Stimulated activated CD8-positive, alpha-beta memory T cell treated with anti-CD3 and anti-CD28 coated beads, Interleukin-4, amount 100 ng/mL, for 4 hours (primary cell): ENCODE measurements around the gene LYRM7.
"Not testable (repeated sequence)": the region's sequence is repeated elsewhere in the genome, so short reads cannot be mapped to it uniquely, and the experiment has no call there.

ENCODE experiments used
- DNase-seq, 2 donors: peaks; one replicate each; pipeline ENCODE4 v3.0.0-alpha.2; 2020; ENCODE audit warnings: low read depth in 2 of 2, low spot score in 1 of 2

The LYRM7 gene

GRCh38 chr5:131171276-131171810 lies 599 bp downstream of the LYRM7 start:
- DNase-seq: no peak

- no peak for DNase-seq
Observed at GRCh38 chr5:131180407-131180806, 9.7 kb downstream of the LYRM7 start.

- no peak for DNase-seq
Observed at GRCh38 chr5:131182839-131183238, 12.1 kb downstream of the LYRM7 start.

GRCh38 chr5:131185523-131186104 lies 14.9 kb downstream of the LYRM7 start:
- DNase-seq: no peak

GRCh38 chr5:131186561-131187256 lies 16.0 kb downstream of the LYRM7 start:
- DNase-seq: no peak

GRCh38 chr5:131193106-131193505 lies 22.4 kb downstream of the LYRM7 start:
- DNase-seq: no peak

- not testable (repeated sequence) for DNase-seq
Observed at GRCh38 chr5:131193897-131194296, 23.2 kb downstream of the LYRM7 start.

- no peak for DNase-seq
Observed at GRCh38 chr5:131194725-131195124, 24.0 kb downstream of the LYRM7 start.

- DNase-seq: no peak
Observed at GRCh38 chr5:131195696-131196095, 25.0 kb downstream of the LYRM7 start.

GRCh38 chr5:131196331-131196730 lies 25.6 kb downstream of the LYRM7 start:
- DNase-seq: no peak

- no peak for DNase-seq
Observed at GRCh38 chr5:131198625-131199024, 27.9 kb downstream of the LYRM7 start.

- no peak for DNase-seq
Observed at GRCh38 chr5:131200560-131200959, 29.8 kb downstream of the LYRM7 start.

GRCh38 chr5:131204964-131205363 lies 34.2 kb downstream of the LYRM7 start:
- no peak for DNase-seq

- DNase-seq: no peak
Observed at GRCh38 chr5:131206061-131206460, 35.3 kb downstream of the LYRM7 start.

GRCh38 chr5:131206772-131207171 lies 36.0 kb downstream of the LYRM7 start:
- DNase-seq: no peak

- no peak for DNase-seq
Observed at GRCh38 chr5:131209175-131209505, 38.4 kb downstream of the LYRM7 start.

GRCh38 chr5:131209506-131210150 lies 38.9 kb downstream of the LYRM7 start:
- peak; percentile 7 to 20 for DNase-seq

- DNase-seq: no peak
Observed at GRCh38 chr5:131210151-131210510, 39.4 kb downstream of the LYRM7 start.

- DNase-seq: no peak
Observed at GRCh38 chr5:131211669-131212068, 40.9 kb downstream of the LYRM7 start.

- no peak for DNase-seq
Observed at GRCh38 chr5:131212471-131213021, 41.8 kb downstream of the LYRM7 start.

GRCh38 chr5:131214609-131215227 lies 44.0 kb downstream of the LYRM7 start:
- DNase-seq: no peak

GRCh38 chr5:131217791-131218190 lies 47.0 kb downstream of the LYRM7 start:
- no peak for DNase-seq
